ENCODE measurements around the gene KLB. TPM values are rescaled to one million over a fixed set of nuclear protein-coding genes. Genes with fewer than 3 reads are reported as not detected.
A peak's percentile ranks its signal among the peaks of the same experiment; 100 is the strongest.
"Not testable (repeated sequence)": the region's sequence is repeated elsewhere in the genome, so short reads cannot be mapped to it uniquely, and the experiment has no call there.

KLB gene
- total RNA-seq, 2 donors from 2014 or later = 0.09 TPM; not detected in 1

- no peaks in the 10 kb centered on the region for H3K9me3 ChIP-seq (ENCODE audit: control insufficient read depth, low read length)
- peaks cover 12% of the 10 kb centered on the region for H3K4me1 Mint-ChIP-seq
These were observed 40.6 kb upstream of the KLB start, which contains the start of gene RFC1 for GRCh38 chr4:39365830-39366771. TSS of gene RFC1 (minus strand) at chr4:39366362. CDS start at chr4:39366241, 121 bp downstream.

DNA sequence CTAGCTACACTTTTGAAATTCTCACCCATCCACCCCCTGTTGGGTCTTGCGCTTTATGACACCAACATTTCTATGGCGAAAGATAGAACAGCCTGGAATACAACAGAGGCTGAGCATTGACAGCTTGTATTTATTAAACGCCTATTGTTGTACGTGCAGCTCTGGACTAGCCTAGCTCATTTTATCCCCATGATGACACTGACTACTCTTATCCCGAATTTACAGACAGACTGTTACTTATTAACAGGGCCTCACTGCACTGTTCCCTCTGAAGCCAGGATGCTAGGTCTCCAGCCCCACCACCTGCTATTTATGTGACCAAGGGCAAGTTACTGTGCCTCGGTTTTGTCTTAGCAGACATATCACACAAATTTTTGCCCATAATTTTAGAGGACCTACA lies 39.6 kb upstream of the KLB start:
- WGBS, 2 experiments (ENCODE audit: insufficient coverage in 1 of 2, insufficient read length in 1 of 2) = 93 to 100% methylated on average over 4 to 6 of the region's 6 CpGs
- Histone ChIP-seq H3K4me3 (ENCODE audit: low read length) (no peak overlapping the region), H3K27ac (ENCODE audit: low read depth, low read length) (no peak overlapping the region), H3K36me3 (ENCODE audit: control insufficient read depth, insufficient read depth, low read length) (no peaks in the 10 kb centered on the region), H3K9me3 (ENCODE audit: control insufficient read depth, low read length) (peaks cover 10% of the 10 kb centered on the region), H3K4me1 (ENCODE audit: control insufficient read depth, insufficient read depth, low read length) (no peaks in the 10 kb centered on the region), H3K9ac (ENCODE audit: extremely low read depth, low read length, poor library complexity, severe bottlenecking) (no peak overlapping the region), H3K27me3 (ENCODE audit: control insufficient read depth, insufficient read depth, low read length, poor library complexity, severe bottlenecking) (no peaks in the 10 kb centered on the region)
- H3K4me3 Mint-ChIP-seq = no peak overlapping the region
- H3K9me3 Mint-ChIP-seq = peaks cover 27% of the 10 kb centered on the region
- no peak overlapping the region for H3K27ac Mint-ChIP-seq
- peaks cover 33% of the 10 kb centered on the region for H3K27me3 Mint-ChIP-seq (ENCODE audit: insufficient read depth)
- peaks cover 12% of the 10 kb centered on the region for H3K4me1 Mint-ChIP-seq
- TF ChIP-seq, protein P1, sequence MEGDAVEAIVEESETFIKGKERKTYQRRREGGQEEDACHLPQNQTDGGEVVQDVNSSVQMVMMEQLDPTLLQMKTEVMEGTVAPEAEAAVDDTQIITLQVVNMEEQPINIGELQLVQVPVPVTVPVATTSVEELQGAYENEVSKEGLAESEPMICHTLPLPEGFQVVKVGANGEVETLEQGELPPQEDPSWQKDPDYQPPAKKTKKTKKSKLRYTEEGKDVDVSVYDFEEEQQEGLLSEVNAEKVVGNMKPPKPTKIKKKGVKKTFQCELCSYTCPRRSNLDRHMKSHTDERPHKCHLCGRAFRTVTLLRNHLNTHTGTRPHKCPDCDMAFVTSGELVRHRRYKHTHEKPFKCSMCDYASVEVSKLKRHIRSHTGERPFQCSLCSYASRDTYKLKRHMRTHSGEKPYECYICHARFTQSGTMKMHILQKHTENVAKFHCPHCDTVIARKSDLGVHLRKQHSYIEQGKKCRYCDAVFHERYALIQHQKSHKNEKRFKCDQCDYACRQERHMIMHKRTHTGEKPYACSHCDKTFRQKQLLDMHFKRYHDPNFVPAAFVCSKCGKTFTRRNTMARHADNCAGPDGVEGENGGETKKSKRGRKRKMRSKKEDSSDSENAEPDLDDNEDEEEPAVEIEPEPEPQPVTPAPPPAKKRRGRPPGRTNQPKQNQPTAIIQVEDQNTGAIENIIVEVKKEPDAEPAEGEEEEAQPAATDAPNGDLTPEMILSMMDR (conservative IDR thresholded peaks at IDR 0.05) = no peak
- H3K36me3 Mint-ChIP-seq (ENCODE audit: low read depth) = peaks cover under 1% of the 10 kb centered on the region
- no peak for DNase-seq

More at GRCh38 chr4:39365830-39366771, 40.6 kb upstream of the KLB start, which contains the start of gene RFC1:
- 7 to 10% methylated on average over 31 to 59 of the region's 60 CpGs for WGBS, 2 experiments (ENCODE audit: insufficient coverage in 1 of 2, insufficient read length in 1 of 2)
- H3K27me3 ChIP-seq (ENCODE audit: control insufficient read depth, insufficient read depth, low read length, poor library complexity, severe bottlenecking) = no peaks in the 10 kb centered on the region
- Mint-ChIP-seq H3K27ac (peak within 1 kb of the TSS; percentile 92), H3K27me3 (ENCODE audit: insufficient read depth) (peaks cover 33% of the 10 kb centered on the region), H3K36me3 (ENCODE audit: low read depth) (peaks cover 7% of the 10 kb centered on the region), H3K9me3 (peaks cover 16% of the 10 kb centered on the region), H3K4me3 (peak within 1 kb of the TSS; percentile 83)
- peak within 1 kb of the TSS; percentile 79 for H3K27ac ChIP-seq (ENCODE audit: low read depth, low read length)
- peak within 1 kb of the TSS; percentile 99 for H3K4me3 ChIP-seq (ENCODE audit: low read length)
- H3K4me1 ChIP-seq (ENCODE audit: control insufficient read depth, insufficient read depth, low read length) = no peaks in the 10 kb centered on the region
- peaks cover 2% of the 10 kb centered on the region for H3K36me3 ChIP-seq (ENCODE audit: control insufficient read depth, insufficient read depth, low read length)
- DNase-seq = peak; percentile 97
- H3K9ac ChIP-seq (ENCODE audit: extremely low read depth, low read length, poor library complexity, severe bottlenecking) = peak within 1 kb of the TSS; percentile 85
- TF ChIP-seq, protein P1 (conservative IDR thresholded peaks at IDR 0.05) = no peak

GRCh38 chr4:39369301-39369700 lies 37.4 kb upstream of the KLB start:
- no peaks in the 10 kb centered on the region for H3K27me3 ChIP-seq (ENCODE audit: control insufficient read depth, insufficient read depth, low read length, poor library complexity, severe bottlenecking)
- H3K4me3 ChIP-seq (ENCODE audit: low read length) = no peak overlapping the region
- 71 to 83% methylated on average over 1 to 3 of the region's 4 CpGs for WGBS, 2 experiments (ENCODE audit: insufficient coverage in 1 of 2, insufficient read length in 1 of 2)
- no peaks in the 10 kb centered on the region for H3K4me1 ChIP-seq (ENCODE audit: control insufficient read depth, insufficient read depth, low read length)
- H3K36me3 Mint-ChIP-seq (ENCODE audit: low read depth) = no peaks in the 10 kb centered on the region
- H3K9ac ChIP-seq (ENCODE audit: extremely low read depth, low read length, poor library complexity, severe bottlenecking) = no peak overlapping the region
- no peaks in the 10 kb centered on the region for H3K36me3 ChIP-seq (ENCODE audit: control insufficient read depth, insufficient read depth, low read length)
- no peak overlapping the region for H3K27ac Mint-ChIP-seq
- H3K27ac ChIP-seq (ENCODE audit: low read depth, low read length) = no peak overlapping the region
- TF ChIP-seq, protein P1 (conservative IDR thresholded peaks at IDR 0.05) = no peak
- no peak overlapping the region for H3K4me3 Mint-ChIP-seq
- H3K9me3 ChIP-seq (ENCODE audit: control insufficient read depth, low read length) = peaks cover 12% of the 10 kb centered on the region
- no peak for DNase-seq
- H3K9me3 Mint-ChIP-seq = peaks cover 35% of the 10 kb centered on the region
- peaks cover 33% of the 10 kb centered on the region for H3K27me3 Mint-ChIP-seq (ENCODE audit: insufficient read depth)
- H3K4me1 Mint-ChIP-seq = peaks cover 10% of the 10 kb centered on the region

GRCh38 chr4:39371209-39371608 lies 35.5 kb upstream of the KLB start:
- WGBS, 2 experiments (ENCODE audit: insufficient coverage in 1 of 2, insufficient read length in 1 of 2) = 79 to 84% methylated on average over 5 to 6 of the region's 6 CpGs
- DNase-seq; H3K27me3 ChIP-seq (ENCODE audit: control insufficient read depth, insufficient read depth, low read length, poor library complexity, severe bottlenecking): not testable (repeated sequence)

More at GRCh38 chr4:39371209-39371608, 35.5 kb upstream of the KLB start:
- Mint-ChIP-seq H3K9me3 (peaks cover 35% of the 10 kb centered on the region), H3K27me3 (ENCODE audit: insufficient read depth) (peaks cover 33% of the 10 kb centered on the region)
- not testable (repeated sequence) for H3K4me3 Mint-ChIP-seq; H3K4me1 ChIP-seq (ENCODE audit: control insufficient read depth, insufficient read depth, low read length); H3K27ac ChIP-seq (ENCODE audit: low read depth, low read length); H3K36me3 Mint-ChIP-seq (ENCODE audit: low read depth); H3K36me3 ChIP-seq (ENCODE audit: control insufficient read depth, insufficient read depth, low read length); H3K27ac Mint-ChIP-seq; H3K4me1 Mint-ChIP-seq; H3K9ac ChIP-seq (ENCODE audit: extremely low read depth, low read length, poor library complexity, severe bottlenecking); H3K4me3 ChIP-seq (ENCODE audit: low read length)
- peaks cover 12% of the 10 kb centered on the region for H3K9me3 ChIP-seq (ENCODE audit: control insufficient read depth, low read length)
